ENCODE data around the gene CXCL17.
"Not testable (repeated sequence)": the region's sequence is repeated elsewhere in the genome, so short reads cannot be mapped to it uniquely, and the experiment has no call there.

CXCL17 gene

DNA sequence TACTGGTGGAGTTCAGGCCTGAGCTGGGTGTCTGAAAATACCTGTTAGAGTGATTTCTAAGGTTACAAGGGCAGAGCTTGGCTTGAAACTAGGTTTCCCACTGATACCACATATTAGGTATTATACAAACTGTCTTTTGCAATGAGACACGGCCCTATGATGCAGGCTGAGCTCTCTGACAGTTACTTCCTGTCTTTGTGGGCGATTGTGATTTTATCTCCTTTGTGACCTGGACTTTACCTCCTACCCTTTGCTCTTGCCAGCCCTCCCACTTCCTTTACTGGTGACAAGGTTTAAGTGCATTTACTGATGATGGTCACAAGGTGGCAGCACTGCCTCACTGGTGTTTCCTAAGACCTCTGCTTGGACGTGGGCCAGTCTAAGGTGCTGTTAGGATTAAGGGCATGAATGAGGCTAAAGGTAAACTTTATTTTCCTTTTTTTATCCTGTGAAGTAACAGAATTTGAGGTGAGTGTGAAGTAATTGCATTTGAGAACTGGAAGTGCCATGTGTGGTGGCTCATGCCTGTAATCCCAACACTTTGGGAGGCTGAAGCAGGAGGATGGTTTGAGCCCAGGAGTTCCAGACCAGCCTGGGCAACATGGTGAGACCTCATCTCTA lies 7.7 kb upstream of the CXCL17 start:
- TF ChIP-seq, protein P1, sequence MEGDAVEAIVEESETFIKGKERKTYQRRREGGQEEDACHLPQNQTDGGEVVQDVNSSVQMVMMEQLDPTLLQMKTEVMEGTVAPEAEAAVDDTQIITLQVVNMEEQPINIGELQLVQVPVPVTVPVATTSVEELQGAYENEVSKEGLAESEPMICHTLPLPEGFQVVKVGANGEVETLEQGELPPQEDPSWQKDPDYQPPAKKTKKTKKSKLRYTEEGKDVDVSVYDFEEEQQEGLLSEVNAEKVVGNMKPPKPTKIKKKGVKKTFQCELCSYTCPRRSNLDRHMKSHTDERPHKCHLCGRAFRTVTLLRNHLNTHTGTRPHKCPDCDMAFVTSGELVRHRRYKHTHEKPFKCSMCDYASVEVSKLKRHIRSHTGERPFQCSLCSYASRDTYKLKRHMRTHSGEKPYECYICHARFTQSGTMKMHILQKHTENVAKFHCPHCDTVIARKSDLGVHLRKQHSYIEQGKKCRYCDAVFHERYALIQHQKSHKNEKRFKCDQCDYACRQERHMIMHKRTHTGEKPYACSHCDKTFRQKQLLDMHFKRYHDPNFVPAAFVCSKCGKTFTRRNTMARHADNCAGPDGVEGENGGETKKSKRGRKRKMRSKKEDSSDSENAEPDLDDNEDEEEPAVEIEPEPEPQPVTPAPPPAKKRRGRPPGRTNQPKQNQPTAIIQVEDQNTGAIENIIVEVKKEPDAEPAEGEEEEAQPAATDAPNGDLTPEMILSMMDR (IDR thresholded peaks at IDR 0.05; ENCODE audit: low read depth, low read length, poor library complexity, severe bottlenecking) = peak; percentile 86
- TF ChIP-seq EZH2phosphoT487 (IDR thresholded peaks at IDR 0.05; ENCODE audit: borderline replicate concordance, low read length) = no peak
- Histone ChIP-seq H3K36me3 (ENCODE audit: control insufficient read depth, low read length) (no peaks in the 10 kb centered on the region), H3K27me3 (ENCODE audit: control insufficient read depth, low read length) (no peaks in the 10 kb centered on the region; the same call in 1 of the 2 replicates), H3K4me3 (ENCODE audit: low read length) (no peak overlapping the region), H3K9me2 (replicated peaks; ENCODE audit: control insufficient read depth, low read length) (no peaks in the 10 kb centered on the region), H3F3A (ENCODE audit: control insufficient read depth, insufficient read depth) (no peaks in the 10 kb centered on the region), H3K79me2 (ENCODE audit: control insufficient read depth, low read length) (no peaks in the 10 kb centered on the region), H3K4me1 (ENCODE audit: control insufficient read depth, low read length) (peaks cover 19% of the 10 kb centered on the region), H3K9me3 (ENCODE audit: control insufficient read depth, insufficient read depth, low read length) (no peaks in the 10 kb centered on the region), H3K27ac (ENCODE audit: low read depth, low read length) (no peak overlapping the region), H3K4me2 (ENCODE audit: low read length) (peak overlapping the region; percentile 39), H4K20me1 (ENCODE audit: control insufficient read depth, insufficient read depth, low read depth, low read length) (no peaks in the 10 kb centered on the region)

DNA sequence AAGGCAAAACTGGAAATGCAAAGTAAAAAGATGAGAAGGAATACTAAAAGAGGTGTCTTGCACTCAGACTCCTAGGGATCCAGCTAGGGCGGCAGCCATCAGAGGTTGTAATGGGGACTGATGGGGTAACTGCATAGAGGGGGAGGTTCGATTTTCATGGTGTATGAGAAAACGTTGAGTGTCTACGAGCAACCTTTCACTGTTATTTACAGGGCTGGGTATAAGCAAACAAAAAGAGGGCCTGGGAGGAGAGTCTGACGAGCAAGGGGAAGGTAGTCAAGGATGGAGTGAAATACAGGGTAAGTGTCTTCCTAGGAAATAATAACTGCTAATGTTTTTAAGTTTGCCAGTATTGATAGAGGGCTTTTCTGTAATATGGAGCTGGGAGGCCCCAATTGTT lies 5.6 kb upstream of the CXCL17 start:
- not testable (repeated sequence) for H3K36me3 ChIP-seq (ENCODE audit: control insufficient read depth, low read length); H3F3A ChIP-seq (ENCODE audit: control insufficient read depth, insufficient read depth); H3K4me2 ChIP-seq (ENCODE audit: low read length); H3K4me3 ChIP-seq (ENCODE audit: low read length); H3K9me2 ChIP-seq (replicated peaks; ENCODE audit: control insufficient read depth, low read length); H3K9me3 ChIP-seq (ENCODE audit: control insufficient read depth, insufficient read depth, low read length); H4K20me1 ChIP-seq (ENCODE audit: control insufficient read depth, insufficient read depth, low read depth, low read length); H3K27me3 ChIP-seq (ENCODE audit: control insufficient read depth, low read length); H3K79me2 ChIP-seq (ENCODE audit: control insufficient read depth, low read length); H3K27ac ChIP-seq (ENCODE audit: low read depth, low read length)
- H3K4me1 ChIP-seq (ENCODE audit: control insufficient read depth, low read length) = peaks cover 18% of the 10 kb centered on the region

DNA sequence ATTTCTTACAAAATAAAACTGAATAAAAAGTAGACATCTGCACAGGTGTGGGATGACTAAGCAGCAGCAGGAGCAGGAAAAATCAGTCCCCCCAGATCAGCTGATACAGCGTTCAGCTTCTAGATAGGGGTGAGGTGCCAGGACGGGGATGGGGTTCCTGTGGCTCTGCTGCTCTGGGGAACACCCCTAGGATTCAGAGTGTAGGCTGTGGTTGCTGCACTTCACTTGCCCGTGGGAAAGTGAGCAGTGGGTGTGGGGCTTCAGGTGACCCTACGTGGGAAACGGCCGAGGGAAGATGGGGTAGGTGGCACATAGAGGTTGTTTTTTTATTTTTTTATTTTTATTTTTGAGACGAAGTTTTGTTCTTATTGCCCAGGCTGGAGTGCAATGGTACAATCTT lies 3.2 kb upstream of the CXCL17 start:
- peaks cover 10% of the 10 kb centered on the region for H3K4me1 ChIP-seq (ENCODE audit: control insufficient read depth, low read length)
- H3K9me2 ChIP-seq (replicated peaks; ENCODE audit: control insufficient read depth, low read length) = no peaks in the 10 kb centered on the region
- no peaks in the 10 kb centered on the region for H4K20me1 ChIP-seq (ENCODE audit: control insufficient read depth, insufficient read depth, low read depth, low read length)
- no peaks in the 10 kb centered on the region for H3K79me2 ChIP-seq (ENCODE audit: control insufficient read depth, low read length)
- no peaks in the 10 kb centered on the region for H3K9me3 ChIP-seq (ENCODE audit: control insufficient read depth, insufficient read depth, low read length)
- no peak for TF ChIP-seq EZH2phosphoT487 (IDR thresholded peaks at IDR 0.05; ENCODE audit: borderline replicate concordance, low read length)
- TF ChIP-seq, protein P1 (IDR thresholded peaks at IDR 0.05; ENCODE audit: low read depth, low read length, poor library complexity, severe bottlenecking) = no peak
- H3K36me3 ChIP-seq (ENCODE audit: control insufficient read depth, low read length) = no peaks in the 10 kb centered on the region
- H3K4me3 ChIP-seq (ENCODE audit: low read length) = no peak overlapping the region
- no peak overlapping the region for H3K4me2 ChIP-seq (ENCODE audit: low read length)
- H3K27ac ChIP-seq (ENCODE audit: low read depth, low read length) = no peak overlapping the region
- no peaks in the 10 kb centered on the region for H3F3A ChIP-seq (ENCODE audit: control insufficient read depth, insufficient read depth)
- H3K27me3 ChIP-seq (ENCODE audit: control insufficient read depth, low read length) = no peaks in the 10 kb centered on the region; the same call in 1 of the 2 replicates

DNA sequence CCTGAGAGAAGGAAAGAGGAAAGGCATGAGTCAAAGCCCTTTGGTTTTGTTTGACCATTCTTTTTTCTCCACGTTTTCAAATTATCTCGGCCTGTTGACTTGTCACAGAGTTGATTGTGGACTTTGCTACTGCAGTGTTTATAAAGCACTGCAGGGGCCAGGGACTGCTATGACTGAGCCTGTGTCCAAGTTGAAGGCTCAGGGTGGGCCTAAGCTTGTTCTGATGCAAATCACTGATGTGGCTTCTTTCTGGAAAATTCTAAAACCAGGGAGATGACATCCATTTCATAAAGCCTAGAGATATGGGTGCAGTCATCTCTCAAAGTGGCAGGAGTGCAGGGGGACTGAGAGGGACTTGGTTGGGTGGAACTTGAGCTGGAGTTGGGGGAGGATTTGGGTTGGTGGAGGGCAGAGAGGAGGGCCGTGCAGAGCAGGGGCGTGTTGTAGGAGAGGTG lies 1.2 kb upstream of the CXCL17 start:
- Histone ChIP-seq H3K36me3 (ENCODE audit: control insufficient read depth, low read length) (no peaks in the 10 kb centered on the region), H3K4me3 (ENCODE audit: low read length) (no peak overlapping the region), H3K4me1 (ENCODE audit: control insufficient read depth, low read length) (peaks cover 7% of the 10 kb centered on the region), H3K27me3 (ENCODE audit: control insufficient read depth, low read length) (peaks cover 4% of the 10 kb centered on the region; the same call in 1 of the 2 replicates), H3K79me2 (ENCODE audit: control insufficient read depth, low read length) (no peaks in the 10 kb centered on the region), H3K9me3 (ENCODE audit: control insufficient read depth, insufficient read depth, low read length) (no peaks in the 10 kb centered on the region), H3F3A (ENCODE audit: control insufficient read depth, insufficient read depth) (0 out of 2 replicates have a peak, but pooled peaks cover 2% of the 10 kb centered on the region), H4K20me1 (ENCODE audit: control insufficient read depth, insufficient read depth, low read depth, low read length) (no peaks in the 10 kb centered on the region), H3K27ac (ENCODE audit: low read depth, low read length) (no peak overlapping the region), H3K4me2 (ENCODE audit: low read length) (no peak overlapping the region), H3K9me2 (replicated peaks; ENCODE audit: control insufficient read depth, low read length) (no peaks in the 10 kb centered on the region)
- TF ChIP-seq, protein P1 (IDR thresholded peaks at IDR 0.05; ENCODE audit: low read depth, low read length, poor library complexity, severe bottlenecking) = no peak
- TF ChIP-seq EZH2phosphoT487 (IDR thresholded peaks at IDR 0.05; ENCODE audit: borderline replicate concordance, low read length) = no peak

All from DOHH2 (cell line).